GM23338 (cell line): ENCODE measurements around the gene IZUMO3. TPM values are rescaled to one million over a fixed set of nuclear protein-coding genes. Genes with fewer than 3 reads are reported as not detected.

Experiments used
- ATAC-seq: fragments of 200-7000 bp; cut with Tn5 transposase; 3 replicates; pipeline ENCODE4 v1.9.1; 2020
- DNase-seq: peaks from one replicate; pipeline ENCODE4 v3.0.0-alpha.2; 2015; ENCODE audit warnings: low spot score
- H2AFZ ChIP-seq: fragments of 200-600 bp; sonication (generic); 2 replicates; pipeline ENCODE4 v1.8.0; 2016; ENCODE audit warnings: antibody characterized with exemption, mild to moderate bottlenecking, moderate library complexity
- H3F3A ChIP-seq: fragments of 200-600 bp; sonication (generic); replicated peaks from 2 replicates; pipeline ENCODE4 v1.8.0; 2017; ENCODE audit warnings: antibody characterized with exemption, mixed run types, low read depth
- H3K27ac ChIP-seq: fragments of 200-600 bp; sonication (generic); 2 replicates; pipeline ENCODE4 v1.6.1; 2016; ENCODE audit warnings: low read depth
- H3K27me3 ChIP-seq: fragments of 200-600 bp; sonication (generic); 2 replicates; pipeline ENCODE4 v1.8.0; 2016; ENCODE audit warnings: mild to moderate bottlenecking, mixed run types, moderate library complexity; ENCODE audit not compliant: insufficient read depth
- H3K36me3 ChIP-seq: fragments of 200-600 bp; sonication (generic); 2 replicates; pipeline ENCODE4 v1.8.0; 2016; ENCODE audit warnings: mild to moderate bottlenecking; ENCODE audit not compliant: insufficient read depth
- H3K4me1 ChIP-seq: fragments of 200-600 bp; sonication (generic); 2 replicates; pipeline ENCODE4 v1.8.0; 2016; ENCODE audit warnings: mild to moderate bottlenecking, moderate library complexity; ENCODE audit not compliant: insufficient read depth
- H3K4me2 ChIP-seq: fragments of 200-600 bp; sonication (generic); 2 replicates; pipeline ENCODE4 v1.7.1; 2017; ENCODE audit warnings: mixed run types
- H3K4me3 ChIP-seq: fragments of 200-600 bp; sonication (generic); 2 replicates; pipeline ENCODE4 v1.6.1; 2016; ENCODE audit warnings: mixed run types
- H3K79me2 ChIP-seq: fragments of 200-600 bp; sonication (generic); replicated peaks from 2 replicates; pipeline ENCODE4 v1.8.0; 2017; ENCODE audit warnings: mild to moderate bottlenecking; ENCODE audit not compliant: insufficient read depth
- H3K9me2 ChIP-seq: fragments of 200-600 bp; sonication (generic); 2 replicates; pipeline ENCODE4 v1.8.0; 2017; ENCODE audit not compliant: insufficient read depth
- H4K20me1 ChIP-seq: fragments of 200-600 bp; sonication (generic); replicated peaks from 2 replicates; pipeline ENCODE4 v1.8.0; 2017; ENCODE audit warnings: mild to moderate bottlenecking; ENCODE audit not compliant: insufficient read depth
- H3K27ac Mint-ChIP-seq: 2 replicates; pipeline ENCODE4 v1.8.0; 2020; ENCODE audit warnings: inconsistent platforms, mild to moderate bottlenecking, moderate library complexity, mixed read lengths
- H3K27me3 Mint-ChIP-seq: 3 replicates; pipeline ENCODE4 v1.8.0; 2022; ENCODE audit warnings: low read depth, mild to moderate bottlenecking, moderate library complexity, mixed read lengths, inconsistent platforms; ENCODE audit not compliant: insufficient read depth, poor library complexity
- H3K36me3 Mint-ChIP-seq: 3 replicates; pipeline ENCODE4 v1.8.0; 2021; ENCODE audit warnings: low read depth, mild to moderate bottlenecking, inconsistent platforms, moderate library complexity, mixed read lengths
- H3K4me1 Mint-ChIP-seq: 3 replicates; pipeline ENCODE4 v1.8.0; 2020; ENCODE audit warnings: mild to moderate bottlenecking, inconsistent platforms, mixed read lengths
- H3K4me3 Mint-ChIP-seq: 3 replicates; pipeline ENCODE4 v1.8.0; 2021; ENCODE audit warnings: moderate library complexity, mild to moderate bottlenecking, inconsistent platforms, mixed read lengths
- H3K9me3 Mint-ChIP-seq: 3 replicates; pipeline ENCODE4 v1.8.0; 2020; ENCODE audit warnings: moderate library complexity, mild to moderate bottlenecking, inconsistent platforms, mixed read lengths
- ZNF114 ChIP-seq: fragments of 250-450 bp; sonication (Bioruptor Pico); IDR thresholded peaks from 2 replicates; pipeline ENCODE4 v1.5.0; 2020; ENCODE audit warnings: mild to moderate bottlenecking, moderate library complexity
- ZNF331 ChIP-seq: fragments of 250-450 bp; sonication (Bioruptor Pico); IDR thresholded peaks from 2 replicates; pipeline ENCODE4 v1.5.0; 2020; ENCODE audit warnings: low read depth, mild to moderate bottlenecking, moderate library complexity
- polyA plus RNA-seq: library from polyadenylated mRNA; unstranded; fragments of >200 nt; fragmentation: Nextera tagmentation; extraction: Ambion mirVana; gene quantifications from 2 replicates; pipeline ENCODE4 v1.2.1, GENCODE V29; 2016
- total RNA-seq: library from RNA; depleted of rRNA; stranded (reverse); fragments of >200 nt; shearing (Covaris generic); gene quantifications from 2 replicates; pipeline ENCODE4 v1.2.3, GENCODE V29; 2014
- TF ChIP-seq, protein P1 (sequence below): IDR thresholded peaks from one replicate; pipeline ENCODE4 v1.6.1; 2018; ENCODE audit warnings: antibody characterized with exemption; ENCODE audit not compliant: unreplicated experiment
- TF ChIP-seq, protein P2 (sequence below): fragments of 250-450 bp; sonication (Bioruptor Pico); IDR thresholded peaks from 2 replicates; pipeline ENCODE4 v1.5.0; 2020; ENCODE audit warnings: mild to moderate bottlenecking, moderate library complexity

The IZUMO3 gene
- total and polyA plus RNA-seq, 2 experiments from 2014 or later: not detected

DNA sequence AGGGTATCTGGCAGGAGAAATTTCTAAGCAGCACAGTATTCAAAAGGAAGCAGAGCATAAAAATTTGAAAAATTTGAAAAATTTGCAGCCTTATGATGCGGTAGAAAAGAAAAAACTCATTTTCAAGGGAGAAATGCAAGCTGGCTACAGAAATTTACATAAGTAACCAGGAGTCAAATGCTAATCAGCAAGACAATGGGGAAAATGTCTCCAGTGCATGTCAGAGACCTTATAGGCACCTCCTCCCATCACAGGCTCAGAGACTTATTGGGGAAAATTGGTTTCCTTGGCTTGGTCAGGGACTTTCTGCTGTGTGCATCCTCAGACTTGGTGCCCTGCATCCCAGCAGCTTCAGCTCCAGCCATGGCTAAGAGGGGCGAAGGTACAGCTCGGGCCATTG is 35.8 kb downstream of the IZUMO3 start:
- Histone ChIP-seq H2AFZ (no peak overlapping the region), H3K4me1 (no peaks in the 10 kb centered on the region), H3K9me2 (0 out of 2 replicates have a peak, but pooled peaks cover 2% of the 10 kb centered on the region), H3F3A (no peaks in the 10 kb centered on the region), H3K4me3 (no peak overlapping the region), H3K79me2 (no peaks in the 10 kb centered on the region), H3K4me2 (no peak overlapping the region), H3K27ac (peak overlapping the region; percentile 91), H4K20me1 (no peaks in the 10 kb centered on the region), H3K27me3 (no peaks in the 10 kb centered on the region), H3K36me3 (peaks cover 13% of the 10 kb centered on the region; the same call in 1 of the 2 replicates)
- ATAC-seq (no peak), DNase-seq (peak; percentile 76)
- TF ChIP-seq ZNF331 (CRISPR knock-in tag) (no peak), ZNF114 (CRISPR knock-in tag) (no peak)
- TF ChIP-seq, protein P1, sequence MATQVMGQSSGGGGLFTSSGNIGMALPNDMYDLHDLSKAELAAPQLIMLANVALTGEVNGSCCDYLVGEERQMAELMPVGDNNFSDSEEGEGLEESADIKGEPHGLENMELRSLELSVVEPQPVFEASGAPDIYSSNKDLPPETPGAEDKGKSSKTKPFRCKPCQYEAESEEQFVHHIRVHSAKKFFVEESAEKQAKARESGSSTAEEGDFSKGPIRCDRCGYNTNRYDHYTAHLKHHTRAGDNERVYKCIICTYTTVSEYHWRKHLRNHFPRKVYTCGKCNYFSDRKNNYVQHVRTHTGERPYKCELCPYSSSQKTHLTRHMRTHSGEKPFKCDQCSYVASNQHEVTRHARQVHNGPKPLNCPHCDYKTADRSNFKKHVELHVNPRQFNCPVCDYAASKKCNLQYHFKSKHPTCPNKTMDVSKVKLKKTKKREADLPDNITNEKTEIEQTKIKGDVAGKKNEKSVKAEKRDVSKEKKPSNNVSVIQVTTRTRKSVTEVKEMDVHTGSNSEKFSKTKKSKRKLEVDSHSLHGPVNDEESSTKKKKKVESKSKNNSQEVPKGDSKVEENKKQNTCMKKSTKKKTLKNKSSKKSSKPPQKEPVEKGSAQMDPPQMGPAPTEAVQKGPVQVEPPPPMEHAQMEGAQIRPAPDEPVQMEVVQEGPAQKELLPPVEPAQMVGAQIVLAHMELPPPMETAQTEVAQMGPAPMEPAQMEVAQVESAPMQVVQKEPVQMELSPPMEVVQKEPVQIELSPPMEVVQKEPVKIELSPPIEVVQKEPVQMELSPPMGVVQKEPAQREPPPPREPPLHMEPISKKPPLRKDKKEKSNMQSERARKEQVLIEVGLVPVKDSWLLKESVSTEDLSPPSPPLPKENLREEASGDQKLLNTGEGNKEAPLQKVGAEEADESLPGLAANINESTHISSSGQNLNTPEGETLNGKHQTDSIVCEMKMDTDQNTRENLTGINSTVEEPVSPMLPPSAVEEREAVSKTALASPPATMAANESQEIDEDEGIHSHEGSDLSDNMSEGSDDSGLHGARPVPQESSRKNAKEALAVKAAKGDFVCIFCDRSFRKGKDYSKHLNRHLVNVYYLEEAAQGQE: no peak
- TF ChIP-seq, protein P2, sequence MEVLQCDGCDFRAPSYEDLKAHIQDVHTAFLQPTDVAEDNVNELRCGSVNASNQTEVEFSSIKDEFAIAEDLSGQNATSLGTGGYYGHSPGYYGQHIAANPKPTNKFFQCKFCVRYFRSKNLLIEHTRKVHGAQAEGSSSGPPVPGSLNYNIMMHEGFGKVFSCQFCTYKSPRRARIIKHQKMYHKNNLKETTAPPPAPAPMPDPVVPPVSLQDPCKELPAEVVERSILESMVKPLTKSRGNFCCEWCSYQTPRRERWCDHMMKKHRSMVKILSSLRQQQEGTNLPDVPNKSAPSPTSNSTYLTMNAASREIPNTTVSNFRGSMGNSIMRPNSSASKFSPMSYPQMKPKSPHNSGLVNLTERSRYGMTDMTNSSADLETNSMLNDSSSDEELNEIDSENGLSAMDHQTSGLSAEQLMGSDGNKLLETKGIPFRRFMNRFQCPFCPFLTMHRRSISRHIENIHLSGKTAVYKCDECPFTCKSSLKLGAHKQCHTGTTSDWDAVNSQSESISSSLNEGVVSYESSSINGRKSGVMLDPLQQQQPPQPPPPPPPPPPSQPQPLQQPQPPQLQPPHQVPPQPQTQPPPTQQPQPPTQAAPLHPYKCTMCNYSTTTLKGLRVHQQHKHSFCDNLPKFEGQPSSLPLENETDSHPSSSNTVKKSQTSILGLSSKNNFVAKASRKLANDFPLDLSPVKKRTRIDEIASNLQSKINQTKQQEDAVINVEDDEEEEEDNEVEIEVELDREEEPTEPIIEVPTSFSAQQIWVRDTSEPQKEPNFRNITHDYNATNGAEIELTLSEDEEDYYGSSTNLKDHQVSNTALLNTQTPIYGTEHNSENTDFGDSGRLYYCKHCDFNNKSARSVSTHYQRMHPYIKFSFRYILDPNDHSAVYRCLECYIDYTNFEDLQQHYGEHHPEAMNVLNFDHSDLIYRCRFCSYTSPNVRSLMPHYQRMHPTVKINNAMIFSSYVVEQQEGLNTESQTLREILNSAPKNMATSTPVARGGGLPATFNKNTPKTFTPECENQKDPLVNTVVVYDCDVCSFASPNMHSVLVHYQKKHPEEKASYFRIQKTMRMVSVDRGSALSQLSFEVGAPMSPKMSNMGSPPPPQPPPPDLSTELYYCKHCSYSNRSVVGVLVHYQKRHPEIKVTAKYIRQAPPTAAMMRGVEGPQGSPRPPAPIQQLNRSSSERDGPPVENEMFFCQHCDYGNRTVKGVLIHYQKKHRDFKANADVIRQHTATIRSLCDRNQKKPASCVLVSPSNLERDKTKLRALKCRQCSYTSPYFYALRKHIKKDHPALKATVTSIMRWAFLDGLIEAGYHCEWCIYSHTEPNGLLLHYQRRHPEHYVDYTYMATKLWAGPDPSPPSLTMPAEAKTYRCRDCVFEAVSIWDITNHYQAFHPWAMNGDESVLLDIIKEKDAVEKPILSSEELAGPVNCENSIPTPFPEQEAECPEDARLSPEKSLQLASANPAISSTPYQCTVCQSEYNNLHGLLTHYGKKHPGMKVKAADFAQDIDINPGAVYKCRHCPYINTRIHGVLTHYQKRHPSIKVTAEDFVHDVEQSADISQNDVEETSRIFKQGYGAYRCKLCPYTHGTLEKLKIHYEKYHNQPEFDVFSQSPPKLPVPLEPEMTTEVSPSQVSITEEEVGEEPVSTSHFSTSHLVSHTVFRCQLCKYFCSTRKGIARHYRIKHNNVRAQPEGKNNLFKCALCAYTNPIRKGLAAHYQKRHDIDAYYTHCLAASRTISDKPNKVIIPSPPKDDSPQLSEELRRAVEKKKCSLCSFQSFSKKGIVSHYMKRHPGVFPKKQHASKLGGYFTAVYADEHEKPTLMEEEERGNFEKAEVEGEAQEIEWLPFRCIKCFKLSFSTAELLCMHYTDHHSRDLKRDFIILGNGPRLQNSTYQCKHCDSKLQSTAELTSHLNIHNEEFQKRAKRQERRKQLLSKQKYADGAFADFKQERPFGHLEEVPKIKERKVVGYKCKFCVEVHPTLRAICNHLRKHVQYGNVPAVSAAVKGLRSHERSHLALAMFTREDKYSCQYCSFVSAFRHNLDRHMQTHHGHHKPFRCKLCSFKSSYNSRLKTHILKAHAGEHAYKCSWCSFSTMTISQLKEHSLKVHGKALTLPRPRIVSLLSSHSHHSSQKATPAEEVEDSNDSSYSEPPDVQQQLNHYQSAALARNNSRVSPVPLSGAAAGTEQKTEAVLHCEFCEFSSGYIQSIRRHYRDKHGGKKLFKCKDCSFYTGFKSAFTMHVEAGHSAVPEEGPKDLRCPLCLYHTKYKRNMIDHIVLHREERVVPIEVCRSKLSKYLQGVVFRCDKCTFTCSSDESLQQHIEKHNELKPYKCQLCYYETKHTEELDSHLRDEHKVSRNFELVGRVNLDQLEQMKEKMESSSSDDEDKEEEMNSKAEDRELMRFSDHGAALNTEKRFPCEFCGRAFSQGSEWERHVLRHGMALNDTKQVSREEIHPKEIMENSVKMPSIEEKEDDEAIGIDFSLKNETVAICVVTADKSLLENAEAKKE (CRISPR knock-in tag): no peak
- Mint-ChIP-seq H3K9me3 (peaks cover 44% of the 10 kb centered on the region), H3K4me1 (peaks cover 6% of the 10 kb centered on the region), H3K36me3 (peaks cover 42% of the 10 kb centered on the region), H3K27ac (peak overlapping the region; percentile 72; the same call in 1 of the 2 replicates), H3K27me3 (peaks cover 1% of the 10 kb centered on the region), H3K4me3 (no peak overlapping the region)
